IMR-90 (cell line): ENCODE data around the gene KDM2A. TPM values are rescaled to one million over a fixed set of nuclear protein-coding genes. Genes with fewer than 3 reads are reported as not detected.

Source experiments
- ATAC-seq: fragments of 200-7000 bp; cut with Tn5 transposase; 2 replicates; pipeline ENCODE4 v1.9.1; 2020; ENCODE audit warnings: low read depth, mild to moderate bottlenecking, moderate library complexity
- BruUV-seq: library from RNA; stranded (reverse); fragments of 400-500 nt; replicated peaks from 2 replicates; lab custom pipeline; 2021; lab: Mats Ljungman, UMichigan
- CTCF ChIA-PET: fragments of 300-600 bp; formaldehyde crosslinking; extraction: SDS; loops from one replicate; lab custom pipeline; 2021; ENCODE audit warnings: antibody characterized with exemption; lab: Yijun Ruan, JAX
- POLR2A ChIA-PET: fragments of 300-600 bp; sonication (Branson Sonifier 250); formaldehyde crosslinking; loops from one replicate; lab custom pipeline; 2022; ENCODE audit warnings: antibody characterized with exemption; ENCODE audit not compliant: unreplicated experiment; lab: Charles Lee
- DNase-seq: peaks from one replicate; pipeline ENCODE4 v3.0.0; 2013
- H2AFZ ChIP-seq: replicated peaks from 2 replicates; pipeline ENCODE3; 2013; ENCODE audit warnings: low read length, mild to moderate bottlenecking; ENCODE audit not compliant: poor library complexity
- H2AK5ac ChIP-seq: 2 replicates; pipeline ENCODE4 v1.6.1; 2013; ENCODE audit warnings: low read depth, low read length, inconsistent platforms
- H2AK9ac ChIP-seq: replicated peaks from 2 replicates; pipeline ENCODE3; 2013; ENCODE audit warnings: mild to moderate bottlenecking, low read depth, low read length, moderate library complexity; ENCODE audit not compliant: poor library complexity
- H2BK120ac ChIP-seq: 2 replicates; pipeline ENCODE4 v1.6.1; 2013; ENCODE audit warnings: low read depth, low read length, inconsistent platforms
- H2BK15ac ChIP-seq: 3 replicates; pipeline ENCODE4 v1.6.1; 2013; ENCODE audit warnings: low read depth, low read length, inconsistent platforms
- H2BK20ac ChIP-seq: 2 replicates; pipeline ENCODE4 v1.6.1; 2013; ENCODE audit warnings: low read depth, mild to moderate bottlenecking, inconsistent platforms, low read length, moderate library complexity
- H2BK5ac ChIP-seq: 2 replicates; pipeline ENCODE4 v1.6.1; 2013; ENCODE audit warnings: mild to moderate bottlenecking, low read depth, low read length, inconsistent platforms; ENCODE audit not compliant: poor library complexity, severe bottlenecking
- H3K14ac ChIP-seq: replicated peaks from 2 replicates; pipeline ENCODE4 v1.6.1; 2013; ENCODE audit warnings: low read depth, low read length, inconsistent platforms
- H3K18ac ChIP-seq: 2 replicates; pipeline ENCODE4 v1.6.1; 2013; ENCODE audit warnings: low read depth, low read length, control low read depth
- H3K23ac ChIP-seq: 2 replicates; pipeline ENCODE4 v1.6.1; 2013; ENCODE audit warnings: low read depth, low read length, inconsistent platforms
- H3K27ac ChIP-seq: 2 replicates; pipeline ENCODE4 v1.5.1; 2013; ENCODE audit warnings: mild to moderate bottlenecking, control low read depth, low read length; ENCODE audit not compliant: insufficient read depth
- H3K27me3 ChIP-seq: 2 replicates; pipeline ENCODE4 v1.6.1; 2013; ENCODE audit warnings: low read length; ENCODE audit not compliant: control insufficient read depth, insufficient read depth
- H3K36me3 ChIP-seq: 2 replicates; pipeline ENCODE4 v1.6.1; 2013; ENCODE audit warnings: low read length, mixed read lengths; ENCODE audit not compliant: control insufficient read depth, insufficient read depth
- H3K4ac ChIP-seq: 2 replicates; pipeline ENCODE4 v1.6.1; 2013; ENCODE audit warnings: low read depth, low read length, inconsistent platforms
- H3K4me1 ChIP-seq: 2 replicates; pipeline ENCODE4 v1.6.1; 2013; ENCODE audit warnings: low read length, mixed read lengths; ENCODE audit not compliant: control insufficient read depth, insufficient read depth
- H3K4me2 ChIP-seq: 2 replicates; pipeline ENCODE4 v1.6.1; 2013; ENCODE audit warnings: low read depth, mild to moderate bottlenecking, control low read depth, low read length, moderate library complexity
- H3K4me3 ChIP-seq: 2 replicates; pipeline ENCODE4 v1.5.1; 2013; ENCODE audit warnings: low read depth, mild to moderate bottlenecking, control low read depth, low read length, moderate library complexity; ENCODE audit not compliant: insufficient read depth
- H3K56ac ChIP-seq: 2 replicates; pipeline ENCODE4 v1.6.1; 2013; ENCODE audit warnings: low read length, inconsistent platforms; ENCODE audit not compliant: insufficient read depth; ENCODE audit errors: extremely low read depth
- H3K79me1 ChIP-seq, 2 experiments: 2 replicates each; pipeline ENCODE4 v1.6.1; 2013; ENCODE audit warnings: low read length in 2 of 2, inconsistent platforms in 1 of 2, low read depth in 1 of 2
- H3K9ac ChIP-seq: 2 replicates; pipeline ENCODE4 v1.6.1; 2013; ENCODE audit warnings: low read depth, low read length, control low read depth
- H3K9me1 ChIP-seq: 2 replicates; pipeline ENCODE4 v1.6.1; 2013; ENCODE audit warnings: low read length, inconsistent platforms; ENCODE audit not compliant: insufficient read depth
- H3K9me3 ChIP-seq: 2 replicates; pipeline ENCODE4 v1.6.1; 2013; ENCODE audit warnings: low read length; ENCODE audit not compliant: control insufficient read depth, insufficient read depth
- H4K20me1 ChIP-seq: 2 replicates; pipeline ENCODE4 v1.6.1; 2013; ENCODE audit warnings: low read length, inconsistent platforms; ENCODE audit not compliant: insufficient read depth
- H4K5ac ChIP-seq: 2 replicates; pipeline ENCODE4 v1.6.1; 2013; ENCODE audit warnings: mild to moderate bottlenecking, low read depth, low read length, control low read depth
- H4K8ac ChIP-seq, 2 experiments: 2 replicates each; pipeline ENCODE4 v1.6.1; 2013; ENCODE audit warnings: low read depth in 2 of 2, low read length in 2 of 2, control low read depth in 1 of 2, inconsistent platforms in 1 of 2
- H4K91ac ChIP-seq: 2 replicates; pipeline ENCODE4 v1.6.1; 2013; ENCODE audit warnings: low read depth, low read length, inconsistent platforms; ENCODE audit not compliant: insufficient read depth
- BHLHE40 ChIP-seq: fragments of 150-350 bp; IDR thresholded peaks from 2 replicates; pipeline ENCODE4 v1.6.1; 2016; ENCODE audit warnings: mild to moderate bottlenecking, low read depth, low read length
- CEBPB ChIP-seq: IDR thresholded peaks from 2 replicates; pipeline ENCODE4 v1.6.1; 2012; ENCODE audit warnings: low read depth, low read length, improper control_type of control experiment
- CHD1 ChIP-seq: IDR thresholded peaks from 2 replicates; pipeline ENCODE4 v1.6.1; 2012; ENCODE audit warnings: low read depth, low read length, improper control_type of control experiment
- CTCF ChIP-seq: conservative IDR thresholded peaks from 2 replicates; pipeline ENCODE4 v1.5.1; 2012; ENCODE audit warnings: mild to moderate bottlenecking, low read depth, low read length, improper control_type of control experiment
- FOS ChIP-seq: fragments of 150-350 bp; IDR thresholded peaks from 2 replicates; pipeline ENCODE4 v1.6.1; 2016; ENCODE audit warnings: low read depth, low read length
- MAFK ChIP-seq: IDR thresholded peaks from 2 replicates; pipeline ENCODE4 v1.6.1; 2012; ENCODE audit warnings: low read depth, low read length, improper control_type of control experiment
- MAZ ChIP-seq: IDR thresholded peaks from 2 replicates; pipeline ENCODE4 v1.6.1; 2012; ENCODE audit warnings: low read depth, mild to moderate bottlenecking, low read length, improper control_type of control experiment, moderate library complexity, borderline replicate concordance
- MXI1 ChIP-seq: IDR thresholded peaks from 2 replicates; pipeline ENCODE4 v1.6.1; 2012; ENCODE audit warnings: low read depth, mild to moderate bottlenecking, low read length, moderate library complexity, borderline replicate concordance
- NFE2L2 ChIP-seq: fragments of 150-350 bp; IDR thresholded peaks from 2 replicates; pipeline ENCODE4 v1.6.1; 2016; ENCODE audit warnings: low read depth, mild to moderate bottlenecking, low read length
- RCOR1 ChIP-seq: IDR thresholded peaks from 2 replicates; pipeline ENCODE4 v1.6.1; 2012; ENCODE audit warnings: mild to moderate bottlenecking, low read length, improper control_type of control experiment; ENCODE audit not compliant: insufficient replicate concordance
- RFX5 ChIP-seq: IDR thresholded peaks from 2 replicates; pipeline ENCODE4 v1.8.0; 2012; ENCODE audit warnings: low read depth, mild to moderate bottlenecking, low read length, moderate library complexity
- SMC3 ChIP-seq: fragments of 150-350 bp; IDR thresholded peaks from 2 replicates; pipeline ENCODE4 v1.6.1; 2016; ENCODE audit warnings: low read depth, mild to moderate bottlenecking, antibody characterized with exemption, low read length, moderate library complexity
- USF2 ChIP-seq: fragments of 150-350 bp; IDR thresholded peaks from 2 replicates; pipeline ENCODE4 v1.6.1; 2017; ENCODE audit warnings: mild to moderate bottlenecking, antibody characterized with exemption, low read length, low read depth
- WGBS, 2 experiments: methylation state at CpG; one replicate each; pipeline versions ENCODE4 v1.1.5 to v1.1.7; 2013; ENCODE audit warnings: missing lambda C conversion rate in 2 of 2; ENCODE audit not compliant: insufficient read length in 1 of 2; ENCODE audit errors: extremely low coverage in 2 of 2; 5-methylcytosine and 5-hydroxymethylcytosine counted together
- dilution Hi-C: fragments of 300-500 bp; cut with HindIII; formaldehyde crosslinking; loops from one replicate; pipeline ENCODE4 v1.14.3; 2018; ENCODE audit warnings: low sequenced_read_pairs; ENCODE audit not compliant: unreplicated experiment
- in situ Hi-C: fragments of 300-500 bp; cut with MboI; formaldehyde crosslinking; loops from 3 replicates; pipeline ENCODE4 v1.14.3; 2019; ENCODE audit warnings: low sequenced_read_pairs, inconsistent platforms, mixed read lengths
- intact Hi-C: fragments of 100-400 bp; cut with micrococcal nuclease; formaldehyde crosslinking; loops from 2 replicates; pipeline ENCODE4 v1.10.0; 2022
- polyA plus RNA-seq, 3 experiments: library from polyadenylated mRNA; depleted of rRNA; stranded (reverse); fragments of >200 nt; gene quantifications; 2 replicates each; pipeline ENCODE4 v1.2.3, GENCODE V29; 2012; ENCODE audit warnings: low replicate concordance in 1 of 3
- total RNA-seq: library from RNA; depleted of rRNA; stranded (reverse); fragments of >200 nt; gene quantifications from 2 replicates; pipeline ENCODE4 v1.2.3, GENCODE V29; 2012

The KDM2A gene
- total and polyA plus RNA-seq, 2 of the 4 experiments (the other 2 are of a cell fraction): 26.7 to 42.6 TPM

GRCh38 chr11:67262731-67263675 lies 143.9 kb downstream of the KDM2A start:
- no peak overlapping the region for H3K4me3 ChIP-seq
- BruUV-seq: no TSS peak
- 49% methylated on average over 17 of the region's 22 CpGs; no CpG with 5 or more reads in 1 of the 2 experiments for WGBS, 2 experiments
- TF ChIP-seq SMC3: peak; percentile 64
- TF ChIP-seq RCOR1: no peak
- peak; percentile 31; the same call in 1 of the 2 replicates for TF ChIP-seq MAZ
- peak; percentile 87 for TF ChIP-seq CTCF
- TF ChIP-seq USF2: no peak
- TF ChIP-seq CEBPB: peak; percentile 89
- TF ChIP-seq MAFK: no peak
- TF ChIP-seq RFX5: no peak
- no peak for TF ChIP-seq FOS
- no peak for TF ChIP-seq CHD1
- no peak for TF ChIP-seq BHLHE40
- no peak for TF ChIP-seq MXI1
- no peak for TF ChIP-seq NFE2L2

More at GRCh38 chr11:67262731-67263675, 143.9 kb downstream of the KDM2A start:
- H3K23ac ChIP-seq: peak overlapping the region; percentile 34; the same call in 1 of the 2 replicates
- DNase-seq (peak; percentile 76), ATAC-seq (peak; percentile 60)
- intact Hi-C loops (loop anchor here (1.0 to 2.0 kb wide), 3 partner anchors 26 to 120 kb away; partner anchors contain the start of gene ANKRD13D), in situ Hi-C loops (loop anchor here (5.0 kb wide), 2 partner anchors 54 to 119 kb away; no protein-coding TSS in a partner anchor), dilution Hi-C loops (no loop called here)
- peak overlapping the region; percentile 55 for H3K56ac ChIP-seq
- H4K20me1 ChIP-seq: peaks cover 10% of the 10 kb centered on the region; the same call in 1 of the 2 replicates
- H2AK9ac ChIP-seq: peak overlapping the region; percentile 18
- H3K27me3 ChIP-seq: no peaks in the 10 kb centered on the region
- peak overlapping the region; percentile 40; the same call in 1 of the 3 replicates for H2BK15ac ChIP-seq
- 0 out of 2 replicates have a peak overlapping the region, but pooled peaks have one; percentile 14 for H3K18ac ChIP-seq
- H4K5ac ChIP-seq: peak overlapping the region; percentile 89
- H2BK20ac ChIP-seq: peak overlapping the region; percentile 30
- H3K4ac ChIP-seq: peak overlapping the region; percentile 83
- peak overlapping the region; percentile 76 for H4K91ac ChIP-seq
- peak overlapping the region; percentile 62 for H3K14ac ChIP-seq
- H3K9me1 ChIP-seq: peaks cover 23% of the 10 kb centered on the region
- ChIA-PET CTCF (interaction anchor here (1.0 to 2.2 kb wide), 3 partner anchors 12 to 120 kb away, joined by 4 to 13 read pairs (median 4); no protein-coding TSS in a partner anchor), POLR2A (interaction anchor here (0.6 kb wide), 1 partner anchor 9 kb away, joined by 3 read pairs; no protein-coding TSS in a partner anchor)
- no peak overlapping the region for H3K4me2 ChIP-seq
- peak overlapping the region; percentile 50; the same call in 1 of the 2 replicates for H2AK5ac ChIP-seq
- H3K9me3 ChIP-seq: no peaks in the 10 kb centered on the region
- H3K9ac ChIP-seq: no peak overlapping the region
- peak overlapping the region; percentile 82 to 99 for H4K8ac ChIP-seq
- peaks cover 6 to 23% of the 10 kb centered on the region in 2 experiments; a peak in 3 of 4 replicates for H3K79me1 ChIP-seq
- peak overlapping the region; percentile 88 for H2AFZ ChIP-seq
- H3K36me3 ChIP-seq: peaks cover 5% of the 10 kb centered on the region; the same call in 1 of the 2 replicates
- peak overlapping the region; percentile 38 for H2BK5ac ChIP-seq
- peaks cover 17% of the 10 kb centered on the region for H3K4me1 ChIP-seq
- peak overlapping the region; percentile 40 for H3K27ac ChIP-seq
- H2BK120ac ChIP-seq: peak overlapping the region; percentile 66
